Measurements from ENCODE around the gene BOC. TPM values are rescaled to one million over a fixed set of nuclear protein-coding genes. Genes with fewer than 3 reads are reported as not detected.

Gene BOC
- total RNA-seq, 1 donor from 2014 or later: 130 TPM

DNA sequence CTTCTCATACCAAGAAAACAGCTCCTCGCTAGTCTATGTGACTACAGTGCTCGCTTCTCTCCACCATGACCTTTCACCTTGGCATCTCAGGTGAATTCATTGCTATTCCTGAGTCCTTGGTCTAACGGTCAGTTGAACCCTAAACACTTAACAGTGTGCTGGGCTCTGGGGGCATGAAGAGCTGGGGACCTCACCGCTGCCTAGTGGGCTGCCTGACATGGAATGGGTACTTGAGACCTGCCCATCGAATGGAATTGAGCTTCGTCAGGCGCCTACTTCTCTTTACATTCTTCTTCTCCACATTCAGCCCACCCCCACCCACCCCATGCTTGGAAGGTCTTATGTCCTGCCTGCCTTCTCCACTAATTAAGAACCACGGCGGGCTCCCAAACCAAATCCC lies 22.1 kb downstream of the BOC start:
- Mint-ChIP-seq H3K27ac (ENCODE audit: unreplicated experiment) (no peak overlapping the region), H3K4me1 (peaks cover 73% of the 10 kb centered on the region), H3K4me3 (no peak overlapping the region), H3K36me3 (ENCODE audit: low read depth) (peaks cover 4% of the 10 kb centered on the region), H3K27me3 (ENCODE audit: low read depth) (no peaks in the 10 kb centered on the region), H3K9me3 (no peaks in the 10 kb centered on the region)
- DNase-seq (ENCODE audit: low read depth, low spot score): no peak
- TF ChIP-seq, protein P1, sequence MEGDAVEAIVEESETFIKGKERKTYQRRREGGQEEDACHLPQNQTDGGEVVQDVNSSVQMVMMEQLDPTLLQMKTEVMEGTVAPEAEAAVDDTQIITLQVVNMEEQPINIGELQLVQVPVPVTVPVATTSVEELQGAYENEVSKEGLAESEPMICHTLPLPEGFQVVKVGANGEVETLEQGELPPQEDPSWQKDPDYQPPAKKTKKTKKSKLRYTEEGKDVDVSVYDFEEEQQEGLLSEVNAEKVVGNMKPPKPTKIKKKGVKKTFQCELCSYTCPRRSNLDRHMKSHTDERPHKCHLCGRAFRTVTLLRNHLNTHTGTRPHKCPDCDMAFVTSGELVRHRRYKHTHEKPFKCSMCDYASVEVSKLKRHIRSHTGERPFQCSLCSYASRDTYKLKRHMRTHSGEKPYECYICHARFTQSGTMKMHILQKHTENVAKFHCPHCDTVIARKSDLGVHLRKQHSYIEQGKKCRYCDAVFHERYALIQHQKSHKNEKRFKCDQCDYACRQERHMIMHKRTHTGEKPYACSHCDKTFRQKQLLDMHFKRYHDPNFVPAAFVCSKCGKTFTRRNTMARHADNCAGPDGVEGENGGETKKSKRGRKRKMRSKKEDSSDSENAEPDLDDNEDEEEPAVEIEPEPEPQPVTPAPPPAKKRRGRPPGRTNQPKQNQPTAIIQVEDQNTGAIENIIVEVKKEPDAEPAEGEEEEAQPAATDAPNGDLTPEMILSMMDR (conservative IDR thresholded peaks at IDR 0.05): no peak

DNA sequence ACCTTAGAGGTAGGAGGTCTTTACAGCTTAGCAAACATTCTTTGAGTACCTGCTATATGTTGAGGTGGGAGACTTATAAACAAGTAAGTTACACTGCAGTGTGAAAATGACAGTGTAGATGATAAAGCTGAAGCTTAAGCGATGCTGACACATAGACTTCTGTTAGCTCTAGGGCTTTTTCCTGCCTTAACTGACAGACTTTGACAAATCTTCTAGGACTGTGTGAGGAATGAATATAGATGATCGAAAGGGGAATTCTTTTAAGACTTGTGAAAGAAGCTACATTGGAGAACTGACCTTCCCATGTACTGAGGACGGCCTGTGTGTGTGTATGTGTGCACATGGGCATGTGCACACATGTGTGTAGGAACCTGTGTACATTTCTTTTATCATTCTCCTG lies 22.7 kb downstream of the BOC start:
- no peaks in the 10 kb centered on the region for H3K27me3 Mint-ChIP-seq (ENCODE audit: low read depth)
- no peaks in the 10 kb centered on the region for H3K9me3 Mint-ChIP-seq
- H3K36me3 Mint-ChIP-seq (ENCODE audit: low read depth): peaks cover 4% of the 10 kb centered on the region
- no peak for DNase-seq (ENCODE audit: low read depth, low spot score)
- peaks cover 73% of the 10 kb centered on the region for H3K4me1 Mint-ChIP-seq
- peak overlapping the region; percentile 8 for H3K4me3 Mint-ChIP-seq
- TF ChIP-seq, protein P1 (conservative IDR thresholded peaks at IDR 0.05): no peak
- H3K27ac Mint-ChIP-seq (ENCODE audit: unreplicated experiment): no peak overlapping the region

DNA sequence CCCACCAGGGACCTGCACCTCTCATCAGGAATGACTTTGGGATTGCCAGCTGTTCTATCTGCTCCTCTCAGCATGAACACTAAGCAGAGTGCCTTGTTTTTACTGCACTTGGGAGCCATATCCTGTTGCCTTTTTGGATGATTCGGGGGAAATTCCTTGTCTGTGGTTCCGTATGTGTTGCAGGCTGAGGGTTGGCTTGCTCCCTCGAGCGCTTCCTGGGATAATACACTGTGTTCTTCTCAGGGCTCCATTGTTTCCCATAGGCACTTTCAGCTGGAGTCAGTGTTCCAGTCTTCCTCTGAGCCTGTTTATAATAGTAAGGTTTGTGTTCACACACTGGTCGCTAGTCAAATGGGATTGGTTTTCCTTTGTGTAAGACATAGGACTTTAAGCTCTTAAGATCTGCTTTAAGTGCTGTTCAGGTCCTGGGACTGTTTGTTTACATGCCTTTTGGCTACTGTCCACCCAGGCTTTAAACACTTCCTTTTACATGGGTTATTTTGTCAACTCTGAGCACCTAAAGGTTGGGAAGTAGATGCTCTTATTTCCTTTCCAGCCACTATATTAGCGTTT lies 23.4 kb downstream of the BOC start:
- Mint-ChIP-seq H3K36me3 (ENCODE audit: low read depth) (peaks cover 6% of the 10 kb centered on the region), H3K9me3 (no peaks in the 10 kb centered on the region), H3K4me1 (peaks cover 76% of the 10 kb centered on the region), H3K4me3 (peak overlapping the region; percentile 8), H3K27me3 (ENCODE audit: low read depth) (no peaks in the 10 kb centered on the region), H3K27ac (ENCODE audit: unreplicated experiment) (no peak overlapping the region)
- DNase-seq (ENCODE audit: low read depth, low spot score): no peak
- TF ChIP-seq, protein P1 (conservative IDR thresholded peaks at IDR 0.05): no peak

DNA sequence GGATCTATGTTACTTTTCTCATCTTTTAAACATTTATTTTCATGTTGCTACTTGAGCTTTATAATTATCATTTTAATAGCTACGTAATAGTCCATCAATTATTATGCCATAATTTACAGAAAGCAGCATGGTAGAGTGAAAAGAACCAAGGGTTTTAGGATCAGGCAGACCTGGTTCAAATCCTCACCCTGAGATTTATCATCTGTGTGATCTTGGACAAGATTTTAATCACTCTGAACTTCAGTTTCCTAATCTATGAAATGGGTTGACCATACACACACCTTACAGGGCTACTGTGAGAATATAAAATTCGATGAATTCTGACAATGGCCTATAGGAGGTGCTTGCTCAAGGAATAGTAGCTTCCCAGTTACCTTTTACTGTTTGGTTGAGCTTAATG lies 27.1 kb downstream of the BOC start:
- Mint-ChIP-seq H3K4me1 (peaks cover 84% of the 10 kb centered on the region), H3K27ac (ENCODE audit: unreplicated experiment) (no peak overlapping the region), H3K27me3 (ENCODE audit: low read depth) (peaks cover 5% of the 10 kb centered on the region), H3K4me3 (peak overlapping the region; percentile 28), H3K9me3 (no peaks in the 10 kb centered on the region), H3K36me3 (ENCODE audit: low read depth) (peaks cover 8% of the 10 kb centered on the region)
- DNase-seq (ENCODE audit: low read depth, low spot score): no peak
- TF ChIP-seq, protein P1 (conservative IDR thresholded peaks at IDR 0.05): peak; percentile 31

DNA sequence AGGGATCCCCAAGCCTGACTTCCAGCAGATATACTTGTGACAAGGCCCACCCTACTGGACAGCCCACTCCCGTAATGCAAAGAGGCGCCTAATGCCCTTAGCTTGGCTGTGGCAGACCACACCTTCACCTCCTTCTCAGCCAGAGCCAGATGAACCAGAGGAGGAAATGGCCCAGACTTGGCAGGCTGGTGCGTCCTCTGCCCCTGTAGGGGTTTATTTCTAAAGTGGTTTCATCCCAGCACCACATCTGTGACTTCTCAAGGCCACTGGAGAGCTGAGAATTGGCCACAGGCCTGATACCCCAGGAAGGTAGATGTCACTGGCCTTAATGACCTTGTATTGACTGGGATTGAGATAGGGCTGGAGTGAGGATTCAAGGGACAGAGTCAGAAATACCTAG lies 29.5 kb downstream of the BOC start:
- TF ChIP-seq, protein P1 (conservative IDR thresholded peaks at IDR 0.05): no peak
- peak overlapping the region; percentile 99 for H3K27ac Mint-ChIP-seq (ENCODE audit: unreplicated experiment)
- peaks cover 8% of the 10 kb centered on the region for H3K36me3 Mint-ChIP-seq (ENCODE audit: low read depth)
- H3K4me1 Mint-ChIP-seq: peaks cover 79% of the 10 kb centered on the region
- DNase-seq (ENCODE audit: low read depth, low spot score): no peak
- H3K27me3 Mint-ChIP-seq (ENCODE audit: low read depth): peaks cover 5% of the 10 kb centered on the region
- H3K9me3 Mint-ChIP-seq: no peaks in the 10 kb centered on the region
- peak overlapping the region; percentile 89 for H3K4me3 Mint-ChIP-seq

Data from neural crest cell (in vitro differentiated cells).